ENCODE measurements around the gene TOR1A.

TOR1A gene

DNA sequence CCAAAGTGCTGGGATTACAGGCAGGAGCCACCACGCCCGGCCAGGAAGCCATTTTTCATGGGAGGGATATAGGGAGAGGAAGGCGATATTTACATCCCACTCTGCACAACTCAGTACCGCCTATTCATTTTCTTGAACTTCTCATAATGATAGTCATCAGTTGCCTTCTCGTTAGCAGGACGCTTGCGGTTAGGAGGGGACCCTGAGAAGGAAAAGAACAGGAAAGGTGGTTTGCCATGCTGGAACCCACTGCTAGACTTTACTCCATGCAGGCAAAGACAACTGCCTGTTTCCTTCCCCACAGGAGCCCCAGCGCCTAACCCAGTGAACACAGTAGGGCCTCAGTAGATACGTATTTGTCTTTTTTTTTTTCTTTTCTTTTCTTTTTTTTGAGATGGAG lies 4.1 kb upstream of the TOR1A start:
- no peak overlapping the region for H3K27ac ChIP-seq (ENCODE audit: low read depth, low read length)
- H3K18ac ChIP-seq (ENCODE audit: low read length) = no peak overlapping the region
- no peaks in the 10 kb centered on the region for H3K9me3 ChIP-seq (ENCODE audit: insufficient read depth, low read depth, low read length)
- no peak overlapping the region for H3K4me3 ChIP-seq (ENCODE audit: low read depth, low read length)
- H3K14ac ChIP-seq (ENCODE audit: low read length) = no peak overlapping the region
- H4K91ac ChIP-seq (ENCODE audit: low read depth, low read length) = no peak overlapping the region
- H2BK120ac ChIP-seq (ENCODE audit: insufficient read depth, low read length, poor library complexity) = no peak overlapping the region
- H4K12ac ChIP-seq (ENCODE audit: low read depth, low read length) = no peak overlapping the region
- no CpG with 5 or more reads among the region's 9 CpGs for WGBS (ENCODE audit: extremely low coverage, insufficient coverage, insufficient read length)
- H2AFZ ChIP-seq (ENCODE audit: insufficient read depth, low read length, poor library complexity) = no peak overlapping the region
- no peak overlapping the region for H2AK5ac ChIP-seq (ENCODE audit: low read length)
- H2BK12ac ChIP-seq (ENCODE audit: low read length) = no peak overlapping the region
- H3K4me2 ChIP-seq (ENCODE audit: low read length) = no peak overlapping the region
- no peaks in the 10 kb centered on the region for H3K27me3 ChIP-seq (ENCODE audit: insufficient read depth, low read length)
- peaks cover 32 to 38% of the 10 kb centered on the region in 2 experiments for H3K36me3 ChIP-seq (ENCODE audit: control insufficient read depth in 1 of 2, insufficient read depth in 2 of 2, low read length in 2 of 2)
- H2BK5ac ChIP-seq (ENCODE audit: low read depth, low read length, poor library complexity) = no peak overlapping the region
- H3K4me1 ChIP-seq (ENCODE audit: control insufficient read depth in 1 of 2, insufficient read depth in 2 of 2, low read length in 2 of 2) = peaks cover 0 to under 1% of the 10 kb centered on the region in 2 experiments
- peaks cover 4% of the 10 kb centered on the region for H3K79me1 ChIP-seq (ENCODE audit: low read length)
- H3K4ac ChIP-seq (ENCODE audit: low read depth, low read length) = no peak overlapping the region
- H3K23ac ChIP-seq (ENCODE audit: low read length) = no peak overlapping the region
- H3K9ac ChIP-seq (ENCODE audit: low read length) = no peak overlapping the region
- H4K8ac ChIP-seq (ENCODE audit: low read depth, low read length) = no peak overlapping the region
- peaks cover 3% of the 10 kb centered on the region for H3K79me2 ChIP-seq (ENCODE audit: control insufficient read depth, insufficient read depth, low read length, poor library complexity)
- no peak for DNase-seq

DNA sequence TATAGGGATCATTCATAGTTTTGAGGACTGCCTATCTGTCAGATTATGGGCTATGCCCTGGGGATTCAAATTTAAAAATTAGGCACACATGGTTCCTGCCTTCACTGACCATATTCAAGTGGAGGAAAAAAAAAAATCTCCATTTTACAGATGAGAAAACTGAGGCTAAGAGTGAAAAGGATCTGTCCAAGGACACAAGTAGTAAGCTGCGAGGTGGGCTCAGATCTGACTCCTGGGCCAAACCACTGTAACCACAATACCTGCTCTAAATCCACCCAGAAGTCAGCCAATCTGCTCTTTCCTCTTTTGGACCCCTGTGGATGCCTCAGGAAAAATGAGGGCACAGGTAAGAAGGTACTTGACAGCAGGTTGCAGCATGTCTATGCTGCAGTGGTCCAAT lies 2.8 kb upstream of the TOR1A start:
- peaks cover 4% of the 10 kb centered on the region for H3K79me1 ChIP-seq (ENCODE audit: low read length)
- H3K14ac ChIP-seq (ENCODE audit: low read length) = no peak overlapping the region
- no peak overlapping the region for H4K12ac ChIP-seq (ENCODE audit: low read depth, low read length)
- H3K23ac ChIP-seq (ENCODE audit: low read length) = no peak overlapping the region
- no peak overlapping the region for H2BK5ac ChIP-seq (ENCODE audit: low read depth, low read length, poor library complexity)
- H2AK5ac ChIP-seq (ENCODE audit: low read length) = no peak overlapping the region
- H4K91ac ChIP-seq (ENCODE audit: low read depth, low read length) = no peak overlapping the region
- no peaks in the 10 kb centered on the region for H3K27me3 ChIP-seq (ENCODE audit: insufficient read depth, low read length)
- WGBS (ENCODE audit: extremely low coverage, insufficient coverage, insufficient read length) = no CpG with 5 or more reads among the region's 1 CpG
- peaks cover 4 to 6% of the 10 kb centered on the region in 2 experiments for H3K4me1 ChIP-seq (ENCODE audit: control insufficient read depth in 1 of 2, insufficient read depth in 2 of 2, low read length in 2 of 2)
- no peak overlapping the region for H3K27ac ChIP-seq (ENCODE audit: low read depth, low read length)
- DNase-seq = no peak
- no peak overlapping the region for H3K4me2 ChIP-seq (ENCODE audit: low read length)
- H2AFZ ChIP-seq (ENCODE audit: insufficient read depth, low read length, poor library complexity) = no peak overlapping the region
- no peak overlapping the region for H3K18ac ChIP-seq (ENCODE audit: low read length)
- no peak overlapping the region for H3K4me3 ChIP-seq (ENCODE audit: low read depth, low read length)
- H3K9me3 ChIP-seq (ENCODE audit: insufficient read depth, low read depth, low read length) = no peaks in the 10 kb centered on the region
- H3K4ac ChIP-seq (ENCODE audit: low read depth, low read length) = no peak overlapping the region
- no peak overlapping the region for H3K9ac ChIP-seq (ENCODE audit: low read length)
- no peak overlapping the region for H2BK12ac ChIP-seq (ENCODE audit: low read length)
- H3K79me2 ChIP-seq (ENCODE audit: control insufficient read depth, insufficient read depth, low read length, poor library complexity) = peaks cover 3% of the 10 kb centered on the region
- H2BK120ac ChIP-seq (ENCODE audit: insufficient read depth, low read length, poor library complexity) = no peak overlapping the region
- H4K8ac ChIP-seq (ENCODE audit: low read depth, low read length) = no peak overlapping the region
- peaks cover 35 to 42% of the 10 kb centered on the region in 2 experiments for H3K36me3 ChIP-seq (ENCODE audit: control insufficient read depth in 1 of 2, insufficient read depth in 2 of 2, low read length in 2 of 2)

DNA sequence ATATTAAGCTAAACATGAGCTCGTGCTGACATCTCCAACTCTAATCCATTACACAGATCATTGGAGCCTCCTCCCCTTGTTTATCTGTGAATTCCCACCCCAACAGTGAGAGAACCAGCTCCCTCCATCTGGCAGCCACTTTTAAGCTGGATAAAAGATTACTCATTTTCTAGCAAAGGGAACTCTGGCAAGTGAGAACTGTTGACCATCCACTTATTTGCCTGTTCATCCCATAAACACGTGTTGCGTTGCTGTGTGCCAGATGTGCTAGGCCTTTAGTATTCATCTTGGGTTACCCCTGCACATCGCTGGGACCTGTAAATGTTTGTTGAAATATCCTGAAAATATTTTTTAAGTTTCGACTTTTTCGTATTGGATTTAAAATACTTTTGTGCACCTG lies 2.4 kb upstream of the TOR1A start:
- no CpG with 5 or more reads among the region's 6 CpGs for WGBS (ENCODE audit: extremely low coverage, insufficient coverage, insufficient read length)
- no peak overlapping the region for H2BK5ac ChIP-seq (ENCODE audit: low read depth, low read length, poor library complexity)
- no peak overlapping the region for H3K4me3 ChIP-seq (ENCODE audit: low read depth, low read length)
- no peak overlapping the region for H3K9ac ChIP-seq (ENCODE audit: low read length)
- no peak overlapping the region for H2BK120ac ChIP-seq (ENCODE audit: insufficient read depth, low read length, poor library complexity)
- H3K79me1 ChIP-seq (ENCODE audit: low read length) = peaks cover 4% of the 10 kb centered on the region
- H2AFZ ChIP-seq (ENCODE audit: insufficient read depth, low read length, poor library complexity) = no peak overlapping the region
- no peak overlapping the region for H2AK5ac ChIP-seq (ENCODE audit: low read length)
- peaks cover 36 to 43% of the 10 kb centered on the region in 2 experiments for H3K36me3 ChIP-seq (ENCODE audit: control insufficient read depth in 1 of 2, insufficient read depth in 2 of 2, low read length in 2 of 2)
- no peaks in the 10 kb centered on the region for H3K9me3 ChIP-seq (ENCODE audit: insufficient read depth, low read depth, low read length)
- H4K12ac ChIP-seq (ENCODE audit: low read depth, low read length) = no peak overlapping the region
- H4K8ac ChIP-seq (ENCODE audit: low read depth, low read length) = no peak overlapping the region
- no peaks in the 10 kb centered on the region for H3K27me3 ChIP-seq (ENCODE audit: insufficient read depth, low read length)
- no peak for DNase-seq
- H3K14ac ChIP-seq (ENCODE audit: low read length) = no peak overlapping the region
- H3K27ac ChIP-seq (ENCODE audit: low read depth, low read length) = no peak overlapping the region
- peaks cover 3% of the 10 kb centered on the region for H3K79me2 ChIP-seq (ENCODE audit: control insufficient read depth, insufficient read depth, low read length, poor library complexity)
- no peak overlapping the region for H3K18ac ChIP-seq (ENCODE audit: low read length)
- H2BK12ac ChIP-seq (ENCODE audit: low read length) = no peak overlapping the region
- H3K4me1 ChIP-seq (ENCODE audit: control insufficient read depth in 1 of 2, insufficient read depth in 2 of 2, low read length in 2 of 2) = peaks cover 4 to 6% of the 10 kb centered on the region in 2 experiments
- H4K91ac ChIP-seq (ENCODE audit: low read depth, low read length) = no peak overlapping the region
- H3K4me2 ChIP-seq (ENCODE audit: low read length) = no peak overlapping the region
- no peak overlapping the region for H3K23ac ChIP-seq (ENCODE audit: low read length)
- H3K4ac ChIP-seq (ENCODE audit: low read depth, low read length) = no peak overlapping the region

DNA sequence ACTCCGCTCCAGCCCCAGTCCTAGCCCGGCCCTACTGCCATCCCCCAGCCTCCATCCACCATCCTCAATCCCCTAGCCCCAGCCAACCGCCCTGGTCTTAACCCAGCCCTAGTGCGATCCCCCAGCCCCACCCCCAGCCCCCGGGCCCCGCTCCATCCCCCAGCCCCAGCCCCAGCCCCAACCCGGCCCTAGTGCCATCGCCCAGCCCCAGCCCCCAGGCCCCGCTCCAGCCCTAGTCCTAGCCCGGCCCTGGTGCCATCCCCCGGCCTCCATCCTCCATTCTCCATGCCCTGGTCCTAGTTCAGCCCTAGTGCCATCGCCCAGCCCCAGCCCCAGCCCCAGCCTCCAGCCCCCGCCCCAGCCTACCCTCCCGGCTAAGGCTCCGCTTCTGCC lies 398 bp downstream of the TOR1A start:
- peak overlapping the region; percentile 96 for H4K12ac ChIP-seq (ENCODE audit: low read depth, low read length)
- H3K4ac ChIP-seq (ENCODE audit: low read depth, low read length) = peak overlapping the region; percentile 94
- H3K36me3 ChIP-seq (ENCODE audit: control insufficient read depth in 1 of 2, insufficient read depth in 2 of 2, low read length in 2 of 2) = peaks cover 33 to 36% of the 10 kb centered on the region in 2 experiments
- H3K14ac ChIP-seq (ENCODE audit: low read length) = peak overlapping the region; percentile 98
- peak overlapping the region; percentile 98 for H3K18ac ChIP-seq (ENCODE audit: low read length)
- peak overlapping the region; percentile 99 for H4K8ac ChIP-seq (ENCODE audit: low read depth, low read length)
- peak overlapping the region; percentile 99 for H2AFZ ChIP-seq (ENCODE audit: insufficient read depth, low read length, poor library complexity)
- H3K4me1 ChIP-seq (ENCODE audit: control insufficient read depth in 1 of 2, insufficient read depth in 2 of 2, low read length in 2 of 2) = peaks cover 4 to 6% of the 10 kb centered on the region in 2 experiments
- H3K27me3 ChIP-seq (ENCODE audit: insufficient read depth, low read length) = no peaks in the 10 kb centered on the region
- H2BK12ac ChIP-seq (ENCODE audit: low read length) = no peak overlapping the region
- WGBS (ENCODE audit: extremely low coverage, insufficient coverage, insufficient read length) = no CpG with 5 or more reads among the region's 15 CpGs
- peak overlapping the region; percentile 93 for H3K9ac ChIP-seq (ENCODE audit: low read length)
- peak overlapping the region; percentile 86 for H2BK120ac ChIP-seq (ENCODE audit: insufficient read depth, low read length, poor library complexity)
- peak overlapping the region; percentile 97 for H2AK5ac ChIP-seq (ENCODE audit: low read length)
- DNase-seq = no peak
- H3K23ac ChIP-seq (ENCODE audit: low read length) = no peak overlapping the region
- peaks cover 3% of the 10 kb centered on the region for H3K79me2 ChIP-seq (ENCODE audit: control insufficient read depth, insufficient read depth, low read length, poor library complexity)
- H3K4me3 ChIP-seq (ENCODE audit: low read depth, low read length) = peak overlapping the region; percentile 99
- no peaks in the 10 kb centered on the region for H3K9me3 ChIP-seq (ENCODE audit: insufficient read depth, low read depth, low read length)
- H3K79me1 ChIP-seq (ENCODE audit: low read length) = peaks cover 4% of the 10 kb centered on the region
- H3K27ac ChIP-seq (ENCODE audit: low read depth, low read length) = peak overlapping the region; percentile 61
- H2BK5ac ChIP-seq (ENCODE audit: low read depth, low read length, poor library complexity) = peak overlapping the region; percentile 87
- H3K4me2 ChIP-seq (ENCODE audit: low read length) = peak overlapping the region; percentile 84
- peak overlapping the region; percentile 92 for H4K91ac ChIP-seq (ENCODE audit: low read depth, low read length)
